K562 (cell line): ENCODE results near the gene THEMIS. TPM values are rescaled to one million over a fixed set of nuclear protein-coding genes. Genes with fewer than 3 reads are reported as not detected.

ENCODE experiments used
- CBFA2T3 ChIP-seq: fragments of 450-650 bp; IDR thresholded peaks from 2 replicates; pipeline ENCODE4 v1.6.1; 2017
- E2F4 ChIP-seq: sonication (generic); formaldehyde crosslinking; IDR thresholded peaks from 2 replicates; pipeline ENCODE4 v1.8.0; 2022; ENCODE audit warnings: mild to moderate bottlenecking, low read depth, missing genetic modification reagents
- GABPA ChIP-seq: fragments of 200-800 bp; sonication (Bioruptor generic); conservative IDR thresholded peaks from 2 replicates; pipeline ENCODE4 v1.6.1; 2016; ENCODE audit warnings: low read depth, missing genetic modification characterization, missing compliant biosample characterization
- HINFP ChIP-seq: fragments of 450-650 bp; conservative IDR thresholded peaks from 2 replicates; pipeline ENCODE4 v1.6.1; 2016; ENCODE audit warnings: missing genetic modification characterization, low read depth, mild to moderate bottlenecking, control low read depth, missing compliant biosample characterization
- MAX ChIP-seq: sonication (generic); formaldehyde crosslinking; IDR thresholded peaks from 2 replicates; pipeline ENCODE4 v1.9.0; 2022; ENCODE audit warnings: mild to moderate bottlenecking, missing genetic modification reagents
- PHTF2 ChIP-seq: fragments of 250-450 bp; sonication (Bioruptor Pico); IDR thresholded peaks from 2 replicates; pipeline ENCODE4 v1.5.0; 2021; ENCODE audit warnings: mild to moderate bottlenecking
- ZEB2 ChIP-seq: fragments of 450-650 bp; IDR thresholded peaks from 2 replicates; pipeline ENCODE4 v1.6.1; 2016
- ZFP91 ChIP-seq: sonication (generic); formaldehyde crosslinking; IDR thresholded peaks from 2 replicates; pipeline ENCODE4 v1.8.0; 2022; ENCODE audit warnings: mild to moderate bottlenecking, missing genetic modification reagents
- polyA plus RNA-seq, 8 experiments: library from polyadenylated mRNA; depleted of rRNA in 4 of 8; stranded (reverse) in 5 of 8; unstranded in 3 of 8; fragments of >200 nt; fragmentation: Nextera tagmentation in 2 of 8; fragmentation: Illumina TruSeq in 1 of 8; extraction: Ambion mirVana in 2 of 8; extraction: Trizol in 1 of 8; gene quantifications; 2 replicates each; pipeline versions ENCODE4 v1.2.1 to v1.2.3, GENCODE V29; 2011 to 2014; ENCODE audit warnings: inconsistent platforms in 1 of 8, missing spikeins in 1 of 8
- total RNA-seq, 7 experiments: library from RNA; depleted of rRNA in 6 of 7; stranded (reverse); fragments of >200 nt in 6 of 7; fragmentation: Illumina TruSeq in 2 of 7; extraction: Trizol in 2 of 7; gene quantifications; 2 replicates each; pipeline versions ENCODE4 v1.2.1 to v1.2.3, GENCODE V29; 2011 to 2021; ENCODE audit warnings: low replicate concordance in 1 of 7

The THEMIS gene
- total and polyA plus RNA-seq, 9 of the 15 experiments (the other 6 are each of a cell fraction or from before 2014, with no cell fraction given), result 0.09 TPM; not detected in 8

- TF ChIP-seq HINFP (no peak), PHTF2 (CRISPR knock-in tag) (no peak), GABPA (tag) (no peak), ZFP91 (CRISPR knock-in tag) (no peak), E2F4 (no peak), CBFA2T3 (no peak), ZEB2 (no peak), MAX (CRISPR knock-in tag) (no peak)
These were observed 210.3 kb downstream of the THEMIS start (continued) for GRCh38 chr6:127690588-127690987.
